ENCODE data around the gene SAMD11.

- no peak for TF ChIP-seq CTCF (conservative IDR thresholded peaks at IDR 0.05; ENCODE audit: low read length)
- no peak for TF ChIP-seq EZH2phosphoT487 (IDR thresholded peaks at IDR 0.05; ENCODE audit: borderline replicate concordance)
Measured at GRCh38 chr1:902802-903201, 20.9 kb upstream of the SAMD11 start.
